ENCODE measurements around the gene CD48.

The CD48 gene

GRCh38 chr1:160744852-160745520 is 33.4 kb upstream of the CD48 start:
- Histone ChIP-seq H3K36me3 (ENCODE audit: control insufficient read depth, low read length) (no peaks in the 10 kb centered on the region), H3K4me1 (ENCODE audit: control insufficient read depth, low read length) (peaks cover 8% of the 10 kb centered on the region), H3K79me2 (ENCODE audit: control insufficient read depth, low read length) (no peaks in the 10 kb centered on the region), H3K9me2 (replicated peaks; ENCODE audit: control insufficient read depth, low read length) (no peaks in the 10 kb centered on the region), H3F3A (ENCODE audit: control insufficient read depth, insufficient read depth) (no peaks in the 10 kb centered on the region), H3K4me3 (ENCODE audit: low read length) (no peak overlapping the region), H3K4me2 (ENCODE audit: low read length) (no peak overlapping the region), H3K27me3 (ENCODE audit: control insufficient read depth, low read length) (peaks cover 33% of the 10 kb centered on the region), H3K9me3 (ENCODE audit: control insufficient read depth, insufficient read depth, low read length) (no peaks in the 10 kb centered on the region), H4K20me1 (ENCODE audit: control insufficient read depth, insufficient read depth, low read depth, low read length) (no peaks in the 10 kb centered on the region), H3K27ac (ENCODE audit: low read depth, low read length) (no peak overlapping the region)
- no peak for TF ChIP-seq EZH2phosphoT487 (IDR thresholded peaks at IDR 0.05; ENCODE audit: borderline replicate concordance, low read length)

GRCh38 chr1:160744199-160744851 is 32.7 kb upstream of the CD48 start:
- Histone ChIP-seq H3K9me3 (ENCODE audit: control insufficient read depth, insufficient read depth, low read length) (no peaks in the 10 kb centered on the region), H3K4me2 (ENCODE audit: low read length) (no peak overlapping the region), H3K27me3 (ENCODE audit: control insufficient read depth, low read length) (peaks cover 34% of the 10 kb centered on the region), H3K36me3 (ENCODE audit: control insufficient read depth, low read length) (no peaks in the 10 kb centered on the region), H3K4me3 (ENCODE audit: low read length) (no peak overlapping the region), H4K20me1 (ENCODE audit: control insufficient read depth, insufficient read depth, low read depth, low read length) (no peaks in the 10 kb centered on the region), H3F3A (ENCODE audit: control insufficient read depth, insufficient read depth) (no peaks in the 10 kb centered on the region), H3K9me2 (replicated peaks; ENCODE audit: control insufficient read depth, low read length) (no peaks in the 10 kb centered on the region), H3K4me1 (ENCODE audit: control insufficient read depth, low read length) (peaks cover 10% of the 10 kb centered on the region), H3K79me2 (ENCODE audit: control insufficient read depth, low read length) (no peaks in the 10 kb centered on the region), H3K27ac (ENCODE audit: low read depth, low read length) (no peak overlapping the region)
- no peak for TF ChIP-seq CTCF (IDR thresholded peaks at IDR 0.05; ENCODE audit: low read depth, low read length, poor library complexity, severe bottlenecking)
- no peak for TF ChIP-seq EZH2phosphoT487 (IDR thresholded peaks at IDR 0.05; ENCODE audit: borderline replicate concordance, low read length)

- no peak for TF ChIP-seq CTCF (IDR thresholded peaks at IDR 0.05; ENCODE audit: low read depth, low read length, poor library complexity, severe bottlenecking)
- no peak for TF ChIP-seq EZH2phosphoT487 (IDR thresholded peaks at IDR 0.05; ENCODE audit: borderline replicate concordance, low read length)
- Histone ChIP-seq H3K4me3 (ENCODE audit: low read length) (no peak overlapping the region), H4K20me1 (ENCODE audit: control insufficient read depth, insufficient read depth, low read depth, low read length) (no peaks in the 10 kb centered on the region), H3K79me2 (ENCODE audit: control insufficient read depth, low read length) (no peaks in the 10 kb centered on the region), H3K27ac (ENCODE audit: low read depth, low read length) (no peak overlapping the region), H3K9me2 (replicated peaks; ENCODE audit: control insufficient read depth, low read length) (no peaks in the 10 kb centered on the region), H3K9me3 (ENCODE audit: control insufficient read depth, insufficient read depth, low read length) (no peaks in the 10 kb centered on the region), H3K4me2 (ENCODE audit: low read length) (no peak overlapping the region), H3K27me3 (ENCODE audit: control insufficient read depth, low read length) (peaks cover 37% of the 10 kb centered on the region), H3F3A (ENCODE audit: control insufficient read depth, insufficient read depth) (0 out of 2 replicates have a peak, but pooled peaks cover 3% of the 10 kb centered on the region), H3K4me1 (ENCODE audit: control insufficient read depth, low read length) (peaks cover 15% of the 10 kb centered on the region), H3K36me3 (ENCODE audit: control insufficient read depth, low read length) (no peaks in the 10 kb centered on the region)
These were observed 31.6 kb upstream of the CD48 start for GRCh38 chr1:160743266-160743665.

Measured in DOHH2 (cell line).